ENCODE measurements around the gene CACNA1D. TPM values are rescaled to one million over a fixed set of nuclear protein-coding genes. Genes with fewer than 3 reads are reported as not detected.
A peak's percentile ranks its signal among the peaks of the same experiment; 100 is the strongest.

The CACNA1D gene
- total RNA-seq, 1 donor from 2014 or later = 13.0 TPM

- no peak for ATAC-seq
- no peak for DNase-seq (ENCODE audit: low spot score)
- intact Hi-C loops (cut with DNase I) = no loop called here
Measured at GRCh38 chr3:53491276-53491675, 3.1 kb upstream of the CACNA1D start.

- intact Hi-C loops (cut with DNase I) = no loop called here
Measured at GRCh38 chr3:53493595-53493962, 832 bp upstream of the CACNA1D start.

DNA sequence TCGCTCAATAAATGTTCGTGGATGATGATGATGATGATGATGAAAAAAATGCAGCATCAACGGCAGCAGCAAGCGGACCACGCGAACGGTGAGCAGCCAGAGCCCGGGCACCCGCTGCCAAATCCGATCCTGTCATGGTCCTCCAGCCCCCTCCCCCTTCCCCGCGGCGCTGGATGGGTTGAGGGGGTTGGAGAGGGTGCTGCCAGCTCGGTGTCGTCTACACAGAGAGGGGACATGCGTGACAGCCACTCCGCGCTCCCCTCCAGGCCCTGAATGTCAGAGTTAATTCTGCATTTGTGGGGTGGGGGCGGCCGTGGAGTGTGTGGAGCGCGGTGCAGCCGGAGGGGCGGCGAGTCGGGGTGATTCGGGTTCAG, 722 bp downstream of the CACNA1D start:
- peak; percentile 26 for ATAC-seq
- intact Hi-C loops (cut with DNase I) = no loop called here
- no peak for DNase-seq (ENCODE audit: low spot score)

More at GRCh38 chr3:53493595-53493962, 832 bp upstream of the CACNA1D start:
- ATAC-seq = no peak
- DNase-seq (ENCODE audit: low spot score) = no peak

DNA sequence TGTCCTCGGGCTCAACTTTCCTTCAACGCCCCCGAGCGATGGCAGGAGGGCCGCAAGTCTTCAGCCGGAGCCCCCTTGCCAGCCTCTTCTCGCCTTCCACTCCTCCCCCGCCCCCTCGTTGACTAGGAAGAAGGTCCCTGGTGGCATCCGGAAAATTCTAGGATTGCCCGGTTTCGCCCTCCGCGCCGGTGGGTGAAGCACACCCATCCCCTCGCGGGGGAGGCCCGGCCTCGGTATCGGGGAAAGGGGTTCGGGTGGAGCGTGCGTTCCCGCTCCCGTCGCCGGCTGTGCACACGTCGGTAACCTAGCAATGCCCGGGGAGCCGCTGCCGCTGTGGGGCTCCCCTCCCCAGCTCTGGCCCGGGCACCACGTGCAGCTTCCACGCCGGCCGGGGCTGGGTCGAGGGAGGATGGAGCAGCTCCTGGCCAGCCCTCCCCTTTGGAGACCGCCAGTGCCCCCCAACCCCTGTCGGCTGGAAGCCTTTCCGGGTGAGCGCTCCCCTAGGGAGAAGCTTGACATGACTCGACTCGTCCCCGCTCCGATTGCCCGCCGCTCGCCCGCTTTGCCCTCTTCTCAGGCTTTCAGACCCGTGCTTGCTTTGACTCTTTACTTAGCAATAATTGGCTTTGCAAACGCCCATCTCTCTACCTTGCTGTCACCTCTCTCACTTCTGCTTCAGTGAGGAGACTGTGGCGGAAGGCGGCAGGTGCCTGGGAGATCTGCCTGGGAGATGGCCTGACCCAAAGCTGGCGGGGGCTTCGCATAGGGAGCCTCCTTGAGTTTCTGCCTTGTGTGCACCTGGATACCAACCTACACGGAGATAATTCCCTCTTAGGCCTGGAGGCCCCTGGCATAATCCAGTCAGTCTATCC, 1.3 kb downstream of the CACNA1D start:
- ATAC-seq = peak; percentile 70
- intact Hi-C loops (cut with DNase I) = no loop called here
- peak; percentile 62 for DNase-seq (ENCODE audit: low spot score)

DNA sequence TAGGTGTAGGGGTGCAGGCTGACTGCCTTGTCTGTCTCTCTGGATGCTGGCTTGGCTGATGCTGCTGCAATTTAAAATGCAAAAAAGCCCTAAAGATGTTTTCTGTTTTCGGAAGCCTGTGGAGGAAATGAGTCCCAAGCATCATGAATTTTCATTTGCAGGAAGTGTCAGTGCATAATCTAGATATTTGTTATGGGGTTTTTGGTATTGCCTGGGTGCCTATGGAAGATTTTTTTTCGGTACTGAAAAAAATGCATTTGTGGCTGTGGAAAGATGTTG, 1.9 kb downstream of the CACNA1D start:
- intact Hi-C loops (cut with DNase I) = no loop called here
- ATAC-seq (no peak), DNase-seq (ENCODE audit: low spot score) (no peak)

DNA sequence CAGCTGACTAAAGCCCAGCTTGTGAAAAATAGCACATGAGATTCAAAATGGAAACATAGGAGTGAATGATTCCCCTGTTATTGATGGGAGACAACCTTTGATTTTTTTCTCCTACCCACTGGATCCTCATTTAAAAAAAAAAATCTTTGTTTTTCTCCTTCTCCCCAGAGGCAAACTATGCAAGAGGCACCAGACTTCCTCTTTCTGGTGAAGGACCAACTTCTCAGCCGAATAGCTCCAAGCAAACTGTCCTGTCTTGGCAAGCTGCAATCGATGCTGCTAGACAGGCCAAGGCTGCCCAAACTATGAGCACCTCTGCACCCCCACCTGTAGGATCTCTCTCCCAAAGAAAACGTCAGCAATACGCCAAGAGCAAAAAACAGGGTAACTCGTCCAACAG, 2.6 kb downstream of the CACNA1D start:
- intact Hi-C loops (cut with DNase I) = no loop called here
- ATAC-seq (no peak), DNase-seq (ENCODE audit: low spot score) (no peak)

DNA sequence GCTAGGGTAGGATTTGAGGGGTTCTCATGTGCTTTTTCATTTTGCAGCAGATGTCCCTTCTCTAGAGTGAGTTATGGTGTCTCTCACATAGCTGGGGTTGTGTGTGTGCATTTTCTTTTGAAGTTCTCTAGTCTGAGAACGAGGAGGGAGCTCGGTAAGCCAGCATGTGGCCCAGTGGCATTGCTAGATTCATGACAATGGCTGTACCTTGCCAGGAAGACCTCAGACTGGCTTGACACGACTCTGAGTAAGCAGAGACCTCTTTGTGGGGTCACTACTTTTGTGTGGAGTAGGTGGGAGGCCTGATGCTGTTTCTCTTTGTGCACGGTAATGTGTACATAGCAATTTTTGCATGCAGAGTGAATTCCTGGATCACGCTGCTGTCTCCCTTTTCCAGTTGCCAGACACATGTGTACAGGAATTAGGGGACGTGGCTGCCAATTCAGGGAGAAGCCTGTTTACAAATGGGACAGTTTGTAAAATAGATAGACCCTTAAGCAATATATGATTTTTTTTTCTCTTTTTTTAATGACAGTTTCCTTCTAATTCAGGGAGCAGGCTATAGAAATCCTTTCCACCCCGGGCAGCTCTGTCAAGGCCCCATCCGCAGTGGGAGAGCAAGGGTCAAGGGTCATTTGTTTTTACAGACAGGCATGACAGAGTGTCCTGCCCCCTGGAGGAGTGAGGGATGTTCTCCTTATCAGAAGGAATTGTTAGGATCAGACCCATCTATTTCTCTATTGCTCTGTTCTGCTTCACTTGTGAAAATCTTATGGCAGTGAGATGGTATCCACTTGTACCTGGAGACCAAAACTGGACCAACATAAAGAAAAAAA, 4.6 kb downstream of the CACNA1D start:
- intact Hi-C loops (cut with DNase I) = no loop called here
- no peak for DNase-seq (ENCODE audit: low spot score)
- ATAC-seq = no peak

DNA sequence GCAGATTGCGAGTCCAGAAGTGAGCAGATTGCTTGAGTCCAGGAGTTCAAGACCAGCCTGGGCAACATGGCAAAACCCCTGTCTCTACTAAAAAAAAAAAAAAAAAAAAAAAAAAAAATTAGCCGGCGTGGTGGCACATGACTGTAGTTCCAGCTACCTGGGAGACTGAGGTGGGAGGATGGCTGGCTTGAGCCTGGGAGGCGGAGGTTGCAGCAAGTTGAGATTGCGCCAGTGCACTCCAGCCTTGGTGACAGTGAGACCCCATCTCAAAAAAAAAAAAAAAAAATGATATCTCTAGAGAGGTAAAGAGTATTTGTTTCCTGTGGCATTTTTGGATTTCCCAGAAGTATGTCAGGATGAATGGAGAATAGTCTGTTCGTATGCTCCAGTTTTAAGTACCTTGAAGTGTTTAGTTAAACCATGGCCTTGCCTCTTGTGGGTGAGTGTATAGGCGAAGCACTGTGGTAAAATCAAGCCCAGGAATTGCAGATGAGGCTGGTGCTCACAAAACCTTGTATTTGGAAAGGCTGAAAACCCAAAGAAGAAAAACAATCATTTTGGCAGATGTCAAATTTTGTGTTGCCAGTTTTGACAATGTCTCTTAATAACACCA, 5.9 kb downstream of the CACNA1D start:
- DNase-seq (ENCODE audit: low spot score) (no peak), ATAC-seq (no peak)
- intact Hi-C loops (cut with DNase I) = no loop called here

- DNase-seq (ENCODE audit: low spot score) (no peak), ATAC-seq (no peak)
- intact Hi-C loops (cut with DNase I) = no loop called here
Measured at GRCh38 chr3:53501178-53501577, 6.8 kb downstream of the CACNA1D start.

GRCh38 chr3:53502737-53503136, 8.3 kb downstream of the CACNA1D start:
- intact Hi-C loops (cut with DNase I) = no loop called here
- DNase-seq (ENCODE audit: low spot score) (no peak), ATAC-seq (no peak)

DNA sequence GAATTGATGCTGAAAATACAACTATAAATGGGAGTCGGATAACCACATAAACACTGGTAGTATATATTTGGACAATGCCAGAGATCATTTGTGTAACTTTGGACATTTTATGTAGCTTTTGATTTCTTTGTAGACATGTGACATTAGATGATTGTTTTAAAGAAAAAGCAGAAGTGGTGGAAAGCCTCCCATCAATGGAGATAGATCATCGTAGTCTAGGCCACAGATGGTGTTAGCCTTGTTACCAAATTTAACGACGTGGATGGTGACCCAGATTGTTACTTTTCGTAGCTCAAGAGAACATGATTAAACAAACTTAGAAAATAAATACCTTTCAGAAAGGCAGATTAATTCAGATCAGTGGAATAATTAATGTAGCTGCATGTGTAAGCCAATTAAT, 8.8 kb downstream of the CACNA1D start:
- intact Hi-C loops (cut with DNase I) = no loop called here
- ATAC-seq (no peak), DNase-seq (ENCODE audit: low spot score) (no peak)

GRCh38 chr3:53506110-53506762, 11.8 kb downstream of the CACNA1D start:
- no peak for ATAC-seq
- no peak for DNase-seq (ENCODE audit: low spot score)
- intact Hi-C loops (cut with DNase I) = no loop called here

GRCh38 chr3:53506763-53507145, 12.3 kb downstream of the CACNA1D start:
- DNase-seq (ENCODE audit: low spot score) (no peak), ATAC-seq (no peak)
- intact Hi-C loops (cut with DNase I) = no loop called here

GRCh38 chr3:53509494-53509893, 15.1 kb downstream of the CACNA1D start:
- intact Hi-C loops (cut with DNase I) = no loop called here
- DNase-seq (ENCODE audit: low spot score) (no peak), ATAC-seq (no peak)

DNA sequence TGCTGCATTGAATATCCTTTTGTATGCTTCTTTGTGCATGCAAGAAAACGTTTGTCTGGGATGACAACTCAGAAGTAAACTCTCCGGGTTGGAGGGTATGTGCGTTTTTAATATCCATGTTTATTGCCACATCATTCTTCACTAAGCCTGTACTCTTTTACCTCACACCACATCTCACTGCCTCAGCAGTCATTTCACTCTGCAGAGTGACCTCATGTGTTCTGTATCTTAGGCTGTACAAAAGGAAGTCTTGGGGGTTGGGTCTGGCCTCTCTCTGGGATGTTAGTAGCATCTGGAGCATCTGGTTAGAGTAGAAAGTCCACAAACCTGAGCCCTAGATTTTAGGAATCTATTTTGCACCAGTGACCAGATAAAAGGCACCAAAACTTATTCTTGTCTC, 16.1 kb downstream of the CACNA1D start:
- ATAC-seq = no peak
- DNase-seq (ENCODE audit: low spot score) = no peak

GRCh38 chr3:53511246-53511645, 16.8 kb downstream of the CACNA1D start:
- no peak for DNase-seq (ENCODE audit: low spot score)
- intact Hi-C loops (cut with DNase I) = no loop called here
- ATAC-seq = no peak

More for the DNA sequence above, 16.1 kb downstream of the CACNA1D start:
- intact Hi-C loops (cut with DNase I) = no loop called here

- DNase-seq (ENCODE audit: low spot score) (no peak), ATAC-seq (no peak)
- intact Hi-C loops (cut with DNase I) = no loop called here
Measured at GRCh38 chr3:53513556-53514190, 19.3 kb downstream of the CACNA1D start.

GRCh38 chr3:53516339-53516738, 21.9 kb downstream of the CACNA1D start:
- intact Hi-C loops (cut with DNase I) = no loop called here
- ATAC-seq = no peak
- DNase-seq (ENCODE audit: low spot score) = no peak

DNA sequence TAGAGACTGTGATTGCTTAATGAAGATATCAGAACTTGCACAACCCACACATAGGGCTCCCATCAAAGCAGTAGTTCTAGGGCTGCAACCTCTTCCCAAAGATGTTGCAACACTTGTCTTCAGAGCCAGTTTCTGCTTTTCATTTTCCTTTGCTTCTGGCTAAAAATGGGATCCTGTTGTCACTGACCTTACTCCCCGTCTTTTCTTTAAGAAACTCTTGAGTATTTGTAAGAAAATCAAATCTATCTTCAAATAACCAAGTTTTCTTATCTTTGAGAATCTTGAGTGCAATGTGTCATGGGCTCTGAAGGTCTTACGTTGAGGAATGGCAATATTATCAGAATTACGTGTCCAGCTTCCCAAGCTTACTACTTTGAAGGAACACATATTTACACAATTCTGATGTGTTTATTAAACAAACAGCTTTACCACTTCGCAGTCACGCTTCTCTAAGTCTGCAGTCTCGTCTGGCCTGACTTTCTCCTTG, 24.1 kb downstream of the CACNA1D start:
- peak; percentile 92 for ATAC-seq
- intact Hi-C loops (cut with DNase I) = no loop called here
- DNase-seq (ENCODE audit: low spot score) = no peak

Measured in sciatic nerve (tissue), 2 donors.